RCC 7860 (cell line): Measurements from ENCODE around the gene RPS6KA2.

Source experiments
- DNase-seq: peaks from one replicate; pipeline ENCODE4 v3.0.0-alpha.2; 2015; ENCODE audit warnings: low spot score
- FAIRE-seq: peaks from 2 replicates; lab custom pipeline; 2012; peaks lifted over from hg19 to GRCh38; lab: Jason Lieb, UNC

The RPS6KA2 gene

GRCh38 chr6:166460473-166461437, 166.3 kb downstream of the RPS6KA2 start:
- FAIRE-seq (no peak), DNase-seq (no peak)

- FAIRE-seq = no peak
- no peak for DNase-seq
These were observed 167.1 kb downstream of the RPS6KA2 start for GRCh38 chr6:166459906-166460305.

DNA sequence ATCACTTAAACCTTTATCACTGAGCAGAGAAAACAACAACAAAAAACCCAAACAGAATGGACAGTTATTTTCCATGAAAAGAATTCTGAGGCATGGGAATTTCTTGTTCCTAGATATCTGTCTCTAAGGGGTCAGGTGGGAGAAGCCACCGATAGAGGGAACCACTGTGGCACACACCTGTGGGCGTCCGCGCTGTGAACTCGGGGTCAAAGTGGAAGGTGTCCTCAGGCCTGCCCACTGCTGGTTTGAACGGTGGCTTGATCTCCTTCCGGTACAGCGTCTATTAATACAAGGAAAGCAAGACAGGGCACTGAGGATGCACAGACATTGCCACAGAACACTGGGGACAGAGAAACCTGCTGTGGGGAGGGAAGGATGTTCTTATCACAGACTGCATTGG, 167.8 kb downstream of the RPS6KA2 start:
- DNase-seq (no peak), FAIRE-seq (no peak)

DNA sequence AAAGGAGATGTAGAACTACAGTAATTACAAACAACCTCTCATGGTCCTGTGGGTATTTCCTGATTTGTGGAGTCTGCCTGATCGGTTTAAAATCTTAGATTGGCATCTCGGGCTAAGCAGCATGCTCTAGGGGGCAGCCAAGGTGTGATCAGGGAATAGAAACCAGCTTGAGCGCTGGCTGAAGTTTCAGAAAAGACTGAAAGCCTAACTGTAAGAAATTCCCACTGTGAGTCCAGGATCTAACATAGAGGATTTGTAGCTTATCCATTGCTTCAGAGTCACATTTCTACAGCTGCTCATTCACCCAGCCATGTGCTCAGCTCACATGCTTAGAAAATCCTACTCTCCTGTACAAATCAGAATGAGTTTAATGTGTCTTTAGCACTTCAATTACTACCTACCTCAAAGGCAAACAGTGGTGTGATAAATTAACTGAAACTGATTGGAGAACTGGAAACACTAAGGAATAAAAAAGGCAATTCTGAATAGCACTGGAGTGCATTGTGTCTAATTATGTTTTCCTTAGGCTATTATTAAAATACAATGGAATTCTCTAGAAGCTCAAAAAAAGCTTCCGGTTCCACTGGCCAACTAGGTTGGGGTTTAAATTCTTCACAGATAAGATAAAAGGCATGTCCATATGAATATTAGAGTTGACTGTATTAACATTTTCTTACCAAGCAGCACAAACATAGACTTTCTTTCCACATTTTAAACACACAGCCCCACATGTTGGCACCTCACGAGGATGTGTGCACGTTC, 170.5 kb downstream of the RPS6KA2 start:
- FAIRE-seq = no peak
- no peak for DNase-seq

DNA sequence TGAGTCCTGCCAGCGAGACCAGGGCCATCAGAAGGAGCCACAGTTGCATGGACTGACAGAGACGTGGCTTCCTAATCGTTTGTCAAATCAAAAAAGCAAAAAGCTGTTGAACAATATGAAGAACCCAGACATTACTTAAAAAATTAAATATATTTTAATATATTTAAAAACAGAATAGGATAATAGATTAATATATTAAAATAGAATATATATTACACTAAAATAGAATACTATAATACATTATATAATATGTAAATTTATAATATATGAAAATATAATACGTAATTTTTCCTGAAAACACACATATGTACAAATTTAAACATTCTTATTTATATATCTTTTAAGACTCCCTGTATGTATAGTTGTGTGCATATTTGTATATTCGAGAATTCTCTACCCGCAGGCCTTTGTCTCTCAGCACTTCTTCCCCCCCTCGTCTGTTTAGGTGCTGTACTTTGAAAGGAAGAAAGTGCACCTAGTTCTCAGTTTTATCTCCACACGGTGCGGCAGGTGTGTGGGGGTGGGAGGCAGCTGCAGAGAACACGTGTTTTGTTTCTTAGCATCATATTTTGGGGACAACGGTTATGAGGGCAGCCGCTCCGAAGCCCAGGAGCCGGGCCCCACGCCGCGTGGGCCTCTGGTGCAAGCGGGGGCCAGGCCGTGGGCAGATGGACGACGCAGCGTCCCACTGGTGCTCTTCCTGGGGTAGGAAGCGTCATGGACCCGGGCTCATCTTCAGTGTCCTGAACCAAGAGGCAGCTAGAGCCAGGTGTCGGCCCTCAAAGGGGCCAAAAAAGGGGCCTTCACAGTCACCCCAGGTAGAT, 172.1 kb downstream of the RPS6KA2 start:
- DNase-seq = no peak
- FAIRE-seq = no peak

GRCh38 chr6:166453651-166454050, 173.4 kb downstream of the RPS6KA2 start:
- FAIRE-seq = no peak
- no peak for DNase-seq

DNA sequence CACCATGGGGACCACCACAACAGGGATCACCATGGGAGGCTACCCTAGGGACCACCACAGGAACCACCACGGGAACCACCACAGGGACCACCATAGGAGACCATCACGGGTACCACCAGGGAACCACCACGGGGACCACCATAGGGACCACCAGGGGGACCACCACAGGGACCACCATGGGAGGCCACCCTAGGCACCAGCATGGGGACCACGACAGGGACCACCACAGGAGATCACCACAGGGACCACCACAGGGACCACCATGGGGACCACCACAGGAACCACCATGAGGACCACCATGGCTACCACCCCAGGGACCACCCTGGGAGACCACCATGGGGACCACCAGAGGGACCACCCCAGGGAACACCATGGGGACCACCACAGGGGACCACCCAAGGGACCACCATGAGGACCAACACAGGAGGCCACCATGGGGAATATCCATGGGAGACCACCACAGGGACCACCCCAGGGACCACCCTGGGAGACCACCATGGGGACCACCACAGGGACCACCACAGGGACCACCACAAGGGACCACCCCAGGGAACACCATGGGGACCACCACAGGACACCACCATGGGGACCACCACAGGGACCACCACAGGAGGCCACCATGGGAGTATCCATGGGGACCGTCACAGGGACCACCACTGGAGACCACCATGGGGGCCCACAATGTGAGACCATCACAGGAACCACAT, 176.7 kb downstream of the RPS6KA2 start:
- FAIRE-seq (no peak), DNase-seq (no peak)

DNA sequence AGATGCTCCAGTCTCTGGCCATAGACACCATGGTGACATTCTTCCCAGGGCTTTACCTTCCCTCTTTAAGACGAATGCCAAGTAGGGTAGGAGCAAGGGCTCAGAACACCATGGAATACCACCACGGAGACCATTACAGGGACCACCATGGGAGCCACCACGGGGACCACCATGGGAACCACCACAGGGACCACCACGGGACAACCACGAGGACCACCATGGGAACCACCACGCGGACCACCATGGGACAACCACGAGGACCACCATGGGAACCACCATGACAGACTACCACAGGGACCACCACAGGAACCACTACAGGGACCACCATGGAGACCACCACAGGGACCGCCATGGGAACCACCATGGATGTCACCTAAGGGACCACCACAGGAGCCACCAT, 177.4 kb downstream of the RPS6KA2 start:
- no peak for FAIRE-seq
- DNase-seq = no peak

GRCh38 chr6:166449036-166449435, 178.0 kb downstream of the RPS6KA2 start:
- FAIRE-seq = no peak
- DNase-seq = no peak

DNA sequence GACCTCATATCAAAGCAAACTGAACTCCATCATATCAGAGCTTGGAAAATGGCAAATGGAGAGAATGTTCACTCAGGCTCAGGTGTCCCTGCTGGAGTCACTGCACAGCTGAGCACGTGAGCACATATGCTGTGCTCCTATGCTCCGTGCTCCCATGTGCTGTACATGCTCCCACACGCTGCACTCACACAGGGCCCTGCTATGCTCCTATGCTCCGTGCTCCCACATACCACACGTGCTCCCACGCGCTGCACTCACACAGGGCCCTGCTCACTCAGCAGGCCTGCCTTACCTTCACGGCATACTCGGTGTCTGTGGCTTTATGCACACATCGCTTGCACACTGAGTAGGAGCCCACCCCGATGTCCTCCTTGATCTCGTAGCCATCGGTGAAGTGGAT, 178.6 kb downstream of the RPS6KA2 start:
- no peak for DNase-seq
- no peak for FAIRE-seq

DNA sequence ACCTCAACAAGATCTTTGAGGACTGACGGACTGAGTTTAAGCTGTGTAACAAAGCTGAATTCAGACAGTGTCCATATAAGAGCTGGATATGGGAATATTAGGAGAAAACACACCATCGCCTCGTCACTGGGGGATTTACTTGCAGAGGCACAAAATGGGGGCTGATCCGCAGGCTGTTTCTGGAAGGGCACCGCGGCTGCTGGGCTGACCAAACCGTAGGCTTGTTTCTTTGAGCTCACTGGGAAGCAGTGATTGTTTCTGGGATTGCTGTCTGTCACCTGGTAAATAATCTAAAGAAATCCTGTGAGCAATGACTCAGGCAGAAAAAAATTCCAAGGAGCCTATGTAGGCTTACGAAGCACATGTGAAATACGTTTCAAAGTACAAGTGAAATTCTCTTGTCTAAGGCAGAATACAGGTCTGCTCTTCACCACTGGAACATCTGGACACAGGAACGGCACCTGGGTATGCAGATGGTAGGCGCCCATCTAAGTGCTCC, 180.4 kb downstream of the RPS6KA2 start:
- no peak for FAIRE-seq
- no peak for DNase-seq

- FAIRE-seq = no peak
These were observed 180.9 kb downstream of the RPS6KA2 start for GRCh38 chr6:166446146-166446545.

GRCh38 chr6:166444446-166444845, 182.6 kb downstream of the RPS6KA2 start:
- DNase-seq = no peak
- no peak for FAIRE-seq

More at GRCh38 chr6:166446146-166446545, 180.9 kb downstream of the RPS6KA2 start:
- no peak for DNase-seq

- no peak for DNase-seq
These were observed 183.9 kb downstream of the RPS6KA2 start for GRCh38 chr6:166443166-166443565.

DNA sequence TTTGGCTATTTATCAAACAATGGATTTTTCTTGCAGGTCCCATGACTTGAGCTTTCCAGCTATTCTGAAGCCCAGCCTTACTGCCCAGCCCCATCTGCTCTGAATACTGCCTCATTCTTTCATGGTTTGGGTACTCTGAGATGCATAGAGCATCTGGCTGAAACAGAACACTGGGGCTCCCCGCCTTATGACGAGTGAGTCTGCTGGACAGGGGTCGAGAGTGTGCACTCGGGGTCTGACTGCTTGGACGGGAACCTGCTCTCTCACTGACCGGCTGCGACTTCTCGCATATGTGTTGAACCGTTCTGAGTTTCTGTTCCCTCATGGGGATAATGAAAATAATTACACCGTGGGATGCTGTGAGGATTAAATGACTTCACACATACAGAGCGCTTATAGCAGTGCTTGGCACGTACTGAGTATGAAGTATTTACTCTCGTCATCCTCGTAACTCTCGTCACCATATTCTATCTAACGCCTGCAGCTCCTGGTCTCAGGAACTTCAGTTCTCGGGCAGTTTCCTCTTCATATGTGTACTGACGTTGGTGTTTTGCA, 184.8 kb downstream of the RPS6KA2 start:
- DNase-seq = no peak
- no peak for FAIRE-seq

More at GRCh38 chr6:166443166-166443565, 183.9 kb downstream of the RPS6KA2 start:
- no peak for FAIRE-seq

DNA sequence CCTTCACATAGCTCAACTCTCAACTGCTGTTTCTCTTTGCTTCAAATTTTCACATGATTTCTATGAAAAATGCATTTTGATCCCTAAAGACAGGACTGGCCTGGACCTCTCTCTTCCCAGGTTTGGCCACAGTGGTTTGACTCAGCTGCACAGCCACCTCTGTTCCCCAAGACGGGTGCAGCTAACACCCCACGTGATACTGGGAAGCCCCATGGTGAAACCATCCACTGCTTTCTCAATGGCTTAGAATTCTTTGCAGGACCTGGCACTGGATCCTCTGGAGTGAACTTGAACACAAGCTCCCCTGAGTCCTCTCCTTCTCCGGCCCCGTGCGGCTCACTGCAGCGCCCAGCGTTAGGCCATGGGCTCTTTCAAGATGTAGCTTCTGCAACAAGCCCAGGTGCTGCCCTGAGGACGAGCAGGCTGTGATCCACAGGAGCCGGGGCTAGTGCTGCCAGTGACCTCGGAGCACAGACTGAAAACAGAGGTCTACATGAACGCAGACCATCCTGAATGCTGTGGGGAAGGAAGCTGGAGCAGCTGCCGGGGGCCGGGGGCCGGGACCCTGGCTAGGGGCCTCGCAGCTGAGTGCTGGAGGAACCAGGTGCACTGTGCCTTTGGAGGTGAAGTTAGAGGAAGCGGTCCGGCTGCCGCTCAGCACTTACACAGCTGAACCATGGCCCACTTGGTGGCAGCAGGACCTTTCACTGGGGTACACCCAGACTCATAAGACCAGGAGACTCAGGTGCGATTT, 185.5 kb downstream of the RPS6KA2 start:
- FAIRE-seq (no peak), DNase-seq (no peak)

DNA sequence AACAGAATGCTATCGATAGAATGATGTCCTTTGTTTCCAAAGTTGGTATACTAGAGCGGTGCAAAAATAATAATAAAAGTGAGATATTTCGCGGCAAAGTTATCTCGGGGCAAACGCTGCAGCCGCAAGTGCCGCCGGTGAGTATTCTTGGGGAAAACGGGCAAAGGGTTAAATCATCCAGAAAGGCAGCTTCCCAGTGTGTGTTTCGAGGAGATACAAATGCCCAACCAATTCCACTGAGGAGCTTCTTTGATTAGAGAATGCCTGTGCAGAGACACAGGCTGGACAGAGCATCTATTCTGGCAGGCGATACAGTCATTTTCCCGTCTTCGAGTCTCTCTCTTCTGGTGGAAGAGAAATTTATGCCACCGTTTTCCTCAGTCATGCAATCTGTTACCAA, 186.3 kb downstream of the RPS6KA2 start:
- no peak for FAIRE-seq
- DNase-seq = no peak

DNA sequence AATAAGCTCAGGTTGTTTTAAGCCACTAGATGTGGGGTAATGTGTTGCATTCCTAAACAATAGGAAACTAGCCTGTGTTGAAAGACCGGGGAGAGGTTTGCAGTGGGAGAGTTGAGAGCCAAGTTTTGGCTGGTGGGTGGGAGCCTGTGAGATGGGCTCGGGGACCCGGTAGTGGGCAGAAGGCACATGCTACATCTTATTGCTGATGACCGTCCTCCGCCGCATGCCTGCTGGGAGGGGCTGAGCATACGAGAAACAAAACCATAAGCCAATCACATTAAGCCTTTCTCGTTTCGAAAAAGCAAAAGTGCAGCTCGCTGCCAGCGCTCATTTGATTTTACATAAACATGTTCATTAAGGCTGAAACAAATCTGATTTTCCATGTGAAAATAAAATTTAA, 186.9 kb downstream of the RPS6KA2 start:
- FAIRE-seq = no peak
- no peak for DNase-seq
